ENCODE measurements around the gene RANBP10. TPM values are rescaled to one million over a fixed set of nuclear protein-coding genes. Genes with fewer than 3 reads are reported as not detected.

RANBP10 gene
- total RNA-seq, 4 donors from 2014 or later, result 15.0 to 24.6 (median 17.9) TPM

DNA sequence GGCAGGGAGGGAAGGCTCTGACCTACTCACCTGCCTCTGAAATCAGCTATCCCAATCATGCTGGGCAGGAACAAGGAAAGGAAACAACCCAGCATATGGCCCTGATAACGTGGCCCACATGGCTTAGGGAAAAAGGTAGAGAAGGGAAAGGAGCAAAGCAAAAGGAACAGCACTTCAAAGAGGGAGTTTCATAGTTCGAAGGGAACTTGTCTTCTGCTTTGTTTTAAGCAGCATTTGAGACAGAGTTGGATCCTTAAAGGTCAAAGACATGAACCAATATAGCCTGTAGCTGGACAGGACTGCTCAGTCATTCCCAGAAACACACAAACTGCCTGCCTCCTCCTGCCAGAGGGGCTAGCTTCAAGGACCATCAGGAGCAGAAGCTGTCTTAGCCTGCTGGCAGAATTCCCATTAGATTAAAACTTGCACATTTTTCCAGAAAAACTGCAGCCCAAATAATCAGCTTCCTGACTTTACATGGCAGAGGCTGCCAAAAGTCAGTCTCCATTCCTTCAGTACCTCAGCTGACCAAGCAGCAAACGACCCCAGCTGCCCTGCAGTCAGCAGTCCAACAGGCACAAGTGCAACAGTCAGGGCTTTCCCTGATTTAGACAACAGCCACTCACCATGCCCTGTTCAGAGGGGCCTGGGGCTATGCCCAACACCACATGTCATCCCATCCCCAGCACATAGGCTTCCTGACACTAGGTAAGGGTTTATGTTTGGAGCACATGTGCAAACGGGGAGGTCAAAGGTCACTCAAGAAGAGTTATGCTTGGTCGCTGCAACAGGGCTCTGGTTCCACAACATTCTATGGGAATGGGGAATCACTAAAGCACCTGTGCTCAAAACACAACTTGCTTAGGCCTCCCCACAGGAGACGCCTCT is 32.5 kb downstream of the RANBP10 start:
- TF ChIP-seq POLR2A (IDR thresholded peaks at IDR 0.05), result no peak
- TF ChIP-seq, protein P1, sequence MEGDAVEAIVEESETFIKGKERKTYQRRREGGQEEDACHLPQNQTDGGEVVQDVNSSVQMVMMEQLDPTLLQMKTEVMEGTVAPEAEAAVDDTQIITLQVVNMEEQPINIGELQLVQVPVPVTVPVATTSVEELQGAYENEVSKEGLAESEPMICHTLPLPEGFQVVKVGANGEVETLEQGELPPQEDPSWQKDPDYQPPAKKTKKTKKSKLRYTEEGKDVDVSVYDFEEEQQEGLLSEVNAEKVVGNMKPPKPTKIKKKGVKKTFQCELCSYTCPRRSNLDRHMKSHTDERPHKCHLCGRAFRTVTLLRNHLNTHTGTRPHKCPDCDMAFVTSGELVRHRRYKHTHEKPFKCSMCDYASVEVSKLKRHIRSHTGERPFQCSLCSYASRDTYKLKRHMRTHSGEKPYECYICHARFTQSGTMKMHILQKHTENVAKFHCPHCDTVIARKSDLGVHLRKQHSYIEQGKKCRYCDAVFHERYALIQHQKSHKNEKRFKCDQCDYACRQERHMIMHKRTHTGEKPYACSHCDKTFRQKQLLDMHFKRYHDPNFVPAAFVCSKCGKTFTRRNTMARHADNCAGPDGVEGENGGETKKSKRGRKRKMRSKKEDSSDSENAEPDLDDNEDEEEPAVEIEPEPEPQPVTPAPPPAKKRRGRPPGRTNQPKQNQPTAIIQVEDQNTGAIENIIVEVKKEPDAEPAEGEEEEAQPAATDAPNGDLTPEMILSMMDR (IDR thresholded peaks at IDR 0.05), result no peak
- WGBS, 2 donors, result 71 to 73% methylated on average over 5 to 6 of the region's 6 CpGs
- intact Hi-C loops (cut with DNase I; ENCODE audit: low total_unique reads), result no loop called here
- no peak overlapping the region for H3K4me3 ChIP-seq (ENCODE audit: low read depth, poor library complexity, severe bottlenecking)
- no peak for DNase-seq (ENCODE audit: low spot score in 2 of 2)

DNA sequence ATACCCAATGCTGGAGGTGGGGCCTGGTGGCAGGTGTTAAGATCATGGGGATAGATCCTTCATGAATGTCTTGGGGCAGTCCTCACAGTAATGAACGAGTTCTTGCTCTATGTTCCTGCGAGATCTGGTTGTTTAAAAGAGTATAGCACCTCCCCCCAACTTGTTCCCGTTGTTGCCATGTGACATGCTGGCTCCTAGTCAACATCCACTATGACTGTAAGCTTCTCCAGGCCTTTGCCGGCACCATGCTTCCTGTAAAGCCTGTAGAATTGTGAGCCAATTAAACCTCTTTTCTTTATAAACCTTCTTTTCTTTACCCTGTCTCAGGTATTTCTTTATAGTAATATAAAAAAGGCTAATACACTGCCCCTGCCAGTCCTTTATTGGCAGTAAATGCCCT is 33.3 kb downstream of the RANBP10 start:
- no peak overlapping the region for H3K4me3 ChIP-seq (ENCODE audit: low read depth, poor library complexity, severe bottlenecking)
- TF ChIP-seq POLR2A (IDR thresholded peaks at IDR 0.05), result no peak
- TF ChIP-seq, protein P1 (IDR thresholded peaks at IDR 0.05), result no peak
- intact Hi-C loops (cut with DNase I; ENCODE audit: low total_unique reads), result no loop called here

DNA sequence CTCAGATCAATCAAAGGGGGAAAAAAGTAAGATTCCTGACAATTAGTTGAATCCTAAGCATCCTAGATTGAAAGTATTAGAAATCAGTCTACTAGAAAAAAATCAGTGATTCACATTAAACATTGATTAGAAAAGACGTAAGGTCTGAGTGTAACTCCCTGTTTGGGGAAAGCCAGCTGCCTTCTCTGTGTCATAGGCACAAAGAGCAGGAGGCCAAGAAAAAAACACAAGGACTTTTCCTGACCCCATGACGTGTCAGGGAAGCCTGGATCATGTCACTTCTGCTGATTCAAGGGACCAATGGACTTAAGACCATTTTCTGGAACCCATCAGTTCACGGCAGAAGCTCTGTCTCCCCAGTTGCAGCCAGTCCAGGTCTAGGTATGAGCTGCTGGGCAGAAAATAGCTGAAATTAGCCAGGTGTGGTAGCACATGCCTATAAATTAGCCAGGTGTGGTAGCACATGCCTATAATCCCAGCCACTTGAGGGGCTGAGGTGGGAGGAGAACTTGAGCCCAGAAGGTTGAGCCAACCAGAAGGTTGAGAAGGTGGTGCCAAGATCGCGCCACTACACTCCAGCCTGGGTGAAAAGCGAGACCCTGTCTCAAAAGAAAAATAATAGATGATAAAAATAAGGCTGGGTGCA is 35.9 kb downstream of the RANBP10 start:
- intact Hi-C loops (cut with DNase I; ENCODE audit: low total_unique reads), result no loop called here
- WGBS, 2 donors, result 92% methylated on average over 6 of the region's 6 CpGs
- no peak for DNase-seq (ENCODE audit: low spot score in 2 of 2)
- no peak for TF ChIP-seq POLR2A (IDR thresholded peaks at IDR 0.05)
- TF ChIP-seq, protein P1 (IDR thresholded peaks at IDR 0.05), result no peak
- no peak overlapping the region for H3K4me3 ChIP-seq (ENCODE audit: low read depth, poor library complexity, severe bottlenecking)

More for the DNA sequence above, 33.3 kb downstream of the RANBP10 start:
- WGBS, 2 donors, result 36 to 48% methylated on average over 4 of the region's 4 CpGs
- DNase-seq (ENCODE audit: low spot score in 2 of 2), result peak in 1 of 2 donors; percentile 29

DNA sequence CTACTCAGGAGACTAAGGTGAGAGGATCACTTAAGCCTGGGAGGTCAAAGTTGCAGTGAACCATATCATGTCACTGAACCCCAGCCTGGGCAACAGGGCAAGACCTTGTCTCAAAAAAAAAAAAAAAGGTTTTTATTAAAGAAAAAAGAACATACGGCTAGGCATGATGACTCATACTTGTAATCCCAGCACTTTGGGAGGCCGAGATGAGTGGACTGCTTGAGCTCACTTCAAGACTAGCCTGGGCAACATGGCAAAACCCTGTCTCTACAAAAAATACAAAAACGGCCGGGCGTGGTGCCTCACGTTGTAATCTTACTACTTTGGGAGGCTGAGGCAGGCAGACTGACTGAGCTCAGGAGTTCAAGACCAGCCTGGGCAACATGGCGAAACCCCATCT is 38.4 kb downstream of the RANBP10 start:
- no peak overlapping the region for H3K4me3 ChIP-seq (ENCODE audit: low read depth, poor library complexity, severe bottlenecking)
- intact Hi-C loops (cut with DNase I; ENCODE audit: low total_unique reads), result no loop called here
- TF ChIP-seq, protein P1 (IDR thresholded peaks at IDR 0.05), result no peak
- no peak for TF ChIP-seq POLR2A (IDR thresholded peaks at IDR 0.05)
- DNase-seq (ENCODE audit: low spot score in 2 of 2), result no peak
- 85 to 88% methylated on average over 7 of the region's 7 CpGs for WGBS, 2 donors

DNA sequence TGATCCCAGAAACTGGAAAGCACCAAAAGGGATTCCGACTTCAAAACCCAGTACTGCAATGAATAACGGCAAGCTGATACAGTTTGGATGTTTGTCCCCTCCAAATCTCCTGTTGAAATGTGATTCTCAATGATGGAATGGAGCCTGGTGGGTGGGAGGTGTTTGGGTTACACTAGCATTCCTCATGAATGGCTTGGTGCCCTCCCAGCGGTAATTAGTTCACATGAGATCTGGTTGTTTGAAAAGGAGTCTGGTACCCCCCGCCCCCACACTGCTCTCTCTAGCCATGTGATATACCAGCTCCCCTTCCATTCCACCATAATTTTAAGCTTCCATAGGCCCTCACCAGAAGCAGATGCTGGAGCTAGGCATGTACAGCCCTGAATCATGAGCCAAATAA is 40.1 kb downstream of the RANBP10 start:
- intact Hi-C loops (cut with DNase I; ENCODE audit: low total_unique reads), result no loop called here
- TF ChIP-seq, protein P1 (IDR thresholded peaks at IDR 0.05), result no peak
- no peak for TF ChIP-seq POLR2A (IDR thresholded peaks at IDR 0.05)
- DNase-seq (ENCODE audit: low spot score in 2 of 2), result no peak
- 94 to 95% methylated on average over 4 of the region's 4 CpGs for WGBS, 2 donors
- H3K4me3 ChIP-seq (ENCODE audit: low read depth, poor library complexity, severe bottlenecking), result no peak overlapping the region
